HG02798 (cell line): Measurements from ENCODE around the gene ARG1.
"Not testable (repeated sequence)": the region's sequence is repeated elsewhere in the genome, so short reads cannot be mapped to it uniquely, and the experiment has no call there.

ENCODE experiments used
- ATAC-seq: cut with Tn5 transposase; IDR thresholded peaks from one replicate; pipeline ENCODE4 v1.9.1; 2021; ENCODE audit warnings: mild to moderate bottlenecking; ENCODE audit not compliant: unreplicated experiment, poor library complexity

ARG1 gene

DNA sequence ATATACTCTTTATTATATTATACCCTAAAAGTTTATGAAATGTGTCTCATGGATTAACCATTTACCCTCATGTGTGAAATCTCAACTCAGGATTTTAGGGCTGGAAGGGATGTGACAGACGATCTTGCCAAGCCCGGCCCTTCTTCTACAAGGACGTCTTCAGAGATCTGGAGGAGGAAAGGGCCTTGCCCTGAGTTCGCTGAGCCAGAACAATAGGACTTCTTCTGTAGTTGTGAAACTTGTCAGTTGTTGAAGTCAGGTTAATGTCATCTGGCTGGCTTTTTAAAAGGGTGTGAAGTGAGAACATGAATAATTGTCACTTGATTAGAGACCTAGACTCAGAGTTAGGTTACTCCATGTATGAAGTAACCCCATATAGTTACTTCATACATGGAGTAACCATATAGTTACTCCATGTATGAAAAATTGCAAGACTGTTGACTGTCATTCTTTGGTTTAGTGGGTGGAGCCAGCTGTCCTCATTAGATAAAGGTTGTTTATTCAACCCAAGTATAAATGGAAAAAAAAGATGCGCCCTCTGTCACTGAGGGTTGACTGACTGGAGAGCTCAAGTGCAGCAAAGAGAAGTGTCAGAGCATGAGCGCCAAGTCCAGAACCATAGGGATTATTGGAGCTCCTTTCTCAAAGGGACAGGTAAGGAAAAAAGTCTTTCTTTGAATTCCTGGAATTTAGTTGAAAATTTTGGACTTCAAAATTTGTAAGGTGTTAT lies at the start of gene ARG1:
Gene ARG1 (plus strand): TSS at position 541 of the 730 bp plus-strand sequence. CDS start 57 bp downstream, at position 598.
- no peak for ATAC-seq

DNA sequence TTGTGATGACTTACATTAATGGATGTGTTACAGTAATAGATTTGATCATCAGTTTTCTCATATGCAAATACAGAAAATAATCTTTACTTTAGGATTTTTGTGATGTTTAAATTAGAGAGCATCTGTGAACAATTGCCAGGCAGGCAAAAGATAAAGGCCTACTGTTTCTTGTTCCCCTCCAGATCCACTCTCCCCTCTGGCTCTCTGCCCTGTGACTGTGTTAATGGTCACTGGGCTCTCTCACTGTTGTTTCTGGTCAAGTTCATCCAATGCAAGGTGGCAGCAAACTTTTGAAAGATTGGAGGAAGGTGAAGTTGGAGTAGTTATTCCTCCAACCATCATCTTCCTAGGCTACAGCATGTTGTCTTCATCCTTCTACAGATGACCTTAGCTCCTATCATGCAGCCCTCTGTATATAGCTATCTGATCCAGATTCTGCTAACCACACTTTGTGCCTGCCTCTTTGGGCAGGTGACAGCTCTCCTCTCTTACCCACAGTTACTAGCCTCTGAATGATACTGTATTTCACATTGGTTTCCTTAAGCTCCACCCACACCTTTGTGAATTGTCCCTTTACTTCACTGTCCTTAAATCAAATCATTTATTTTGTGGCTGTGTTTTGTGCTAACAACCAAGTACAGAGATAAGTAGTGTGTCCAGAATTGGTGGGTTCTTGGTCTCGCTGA lies 48.9 kb upstream of the ARG1 start:
- ATAC-seq: no peak

- ATAC-seq: no peak
Observed at GRCh38 chr6:131524695-131525336, 48.2 kb upstream of the ARG1 start.

GRCh38 chr6:131530936-131531335 lies 42.1 kb upstream of the ARG1 start:
- not testable (repeated sequence) for ATAC-seq

DNA sequence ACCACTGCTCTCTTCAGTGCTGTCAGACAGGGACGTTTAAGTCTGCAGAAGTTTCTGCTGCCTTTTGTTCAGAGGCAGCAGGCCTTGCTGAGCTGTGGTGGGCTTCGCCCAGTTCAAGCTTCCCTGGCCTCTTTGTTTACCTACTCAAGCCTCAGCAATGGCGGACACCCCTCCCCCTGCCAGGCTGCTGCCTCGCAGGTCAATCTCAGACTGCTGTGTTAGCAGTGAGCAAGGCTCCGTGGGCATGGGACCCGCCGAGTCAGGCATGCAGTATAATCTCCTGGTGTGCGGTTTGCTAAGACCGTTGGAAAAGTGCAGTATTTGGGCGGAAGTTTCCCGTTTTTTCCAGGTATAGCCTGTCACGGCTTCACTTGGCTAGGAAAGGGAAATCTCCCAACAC lies 41.3 kb upstream of the ARG1 start:
- not testable (repeated sequence) for ATAC-seq

- ATAC-seq: peak; percentile 77
Observed at GRCh38 chr6:131532580-131533039, 40.4 kb upstream of the ARG1 start.

DNA sequence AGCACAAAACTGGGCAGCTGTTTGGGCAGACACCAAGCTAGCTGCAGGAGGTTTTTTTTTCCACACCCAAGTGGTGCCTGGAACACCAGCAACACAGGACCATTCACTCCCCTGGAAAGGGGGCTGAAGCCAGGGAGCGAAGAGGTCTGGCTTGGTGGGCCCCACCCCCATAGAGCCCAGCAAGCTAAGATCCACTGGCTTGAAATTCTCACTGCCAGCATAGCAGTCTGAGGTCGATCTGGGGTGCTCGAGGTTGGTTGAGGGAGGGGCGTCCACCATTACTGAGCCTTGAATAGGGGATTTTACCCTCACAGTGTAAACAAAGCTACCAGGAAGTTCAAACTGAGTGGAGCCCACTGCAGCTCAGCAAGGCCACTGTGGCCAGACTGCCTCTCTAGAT lies 34.4 kb upstream of the ARG1 start:
- not testable (repeated sequence) for ATAC-seq

DNA sequence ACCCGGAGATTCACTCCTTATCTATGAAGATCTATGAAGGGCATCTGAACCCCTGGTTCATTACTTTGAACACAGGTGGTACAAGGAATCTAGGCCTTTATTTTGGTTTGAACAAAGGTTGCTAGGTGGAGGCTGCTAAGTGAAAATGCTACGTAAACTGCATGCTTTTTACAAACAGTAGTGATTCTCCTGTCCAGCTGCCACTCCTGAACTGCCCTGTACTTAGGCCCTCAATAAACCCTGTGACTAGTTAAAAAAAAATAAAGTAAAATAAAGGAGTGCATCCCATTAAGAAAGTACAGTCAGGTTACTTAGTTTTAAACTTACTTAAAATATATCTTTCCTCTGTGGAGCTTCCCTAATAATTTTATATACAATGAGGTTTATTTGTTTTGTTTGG lies 27.7 kb upstream of the ARG1 start:
- no peak for ATAC-seq

DNA sequence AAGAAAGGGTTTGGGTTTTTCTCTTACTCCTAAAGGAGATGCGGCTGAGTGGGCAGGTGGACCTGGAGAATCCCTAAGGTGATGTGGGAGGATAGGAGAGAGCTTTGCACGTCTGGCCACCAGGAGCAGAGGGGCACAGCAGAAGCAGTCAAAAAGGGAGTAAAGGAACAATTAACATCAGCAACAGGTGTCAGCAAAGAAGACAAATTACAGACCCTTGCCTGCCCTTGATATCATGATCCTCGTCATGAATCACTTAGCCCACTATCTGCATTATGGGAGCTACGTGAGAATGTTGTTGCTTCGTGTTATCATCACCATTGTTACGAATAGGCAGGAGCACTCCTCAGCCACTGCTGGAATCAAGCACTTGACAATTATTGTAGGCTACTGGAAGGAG lies 25.5 kb upstream of the ARG1 start:
- ATAC-seq: no peak

- no peak for ATAC-seq
Observed at GRCh38 chr6:131548441-131548840, 24.6 kb upstream of the ARG1 start.

DNA sequence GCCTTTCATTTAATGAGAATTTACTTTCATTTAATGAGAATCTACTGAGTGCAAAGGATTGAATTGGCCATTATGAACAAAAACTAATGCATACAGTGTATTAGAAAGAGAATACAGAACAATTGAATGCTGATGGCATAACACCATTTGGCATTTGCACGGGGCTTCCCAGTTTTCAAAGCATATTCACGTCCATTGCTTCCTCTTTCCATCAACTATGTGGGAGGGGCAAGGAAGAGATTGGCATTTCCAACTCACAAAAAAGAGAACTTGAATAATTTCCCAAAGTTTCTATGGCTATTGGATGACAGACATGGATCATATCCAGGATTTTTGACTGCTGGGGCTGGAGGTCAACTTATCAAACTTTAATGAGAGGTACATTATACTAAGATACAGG lies 23.2 kb upstream of the ARG1 start:
- ATAC-seq: no peak

DNA sequence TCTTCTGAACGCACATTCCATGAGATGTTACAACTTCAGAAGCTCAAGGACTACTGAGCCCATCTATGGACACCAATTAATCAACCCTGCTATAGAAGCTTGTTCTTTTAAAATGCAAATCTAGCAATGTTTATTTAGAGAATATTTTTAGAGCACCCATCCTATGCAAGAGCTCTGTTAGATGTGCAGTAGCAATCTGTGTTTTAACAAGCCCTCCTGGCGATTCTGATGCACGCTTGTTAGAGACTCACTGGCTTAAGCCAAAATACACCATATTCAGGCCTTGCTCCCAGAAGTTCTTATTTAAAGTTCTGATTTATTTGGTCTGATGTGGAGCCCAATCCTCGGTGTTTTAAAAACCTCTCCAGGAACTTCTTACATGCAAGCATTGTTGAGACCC lies 21.1 kb upstream of the ARG1 start:
- no peak for ATAC-seq

DNA sequence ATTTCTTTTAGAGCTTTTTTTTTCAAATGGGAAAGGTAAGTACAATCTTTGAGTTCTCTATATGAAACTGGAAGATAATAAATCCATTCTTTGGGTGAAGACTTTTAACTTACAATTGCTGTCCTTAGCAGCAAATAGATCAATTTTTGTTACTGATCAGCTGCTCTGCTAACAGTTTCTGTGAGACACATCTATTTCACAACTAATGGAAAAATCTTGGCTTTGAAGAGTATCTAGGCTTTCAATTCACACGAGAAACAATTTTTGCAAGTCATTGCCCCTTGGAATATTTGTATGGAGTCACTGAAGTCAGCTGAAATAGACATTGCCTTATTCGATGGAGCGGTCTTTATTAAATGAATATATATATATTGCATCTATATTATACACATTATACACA lies 20.5 kb upstream of the ARG1 start:
- no peak for ATAC-seq

- ATAC-seq: no peak
Observed at GRCh38 chr6:131555992-131556391, 17.0 kb upstream of the ARG1 start.

DNA sequence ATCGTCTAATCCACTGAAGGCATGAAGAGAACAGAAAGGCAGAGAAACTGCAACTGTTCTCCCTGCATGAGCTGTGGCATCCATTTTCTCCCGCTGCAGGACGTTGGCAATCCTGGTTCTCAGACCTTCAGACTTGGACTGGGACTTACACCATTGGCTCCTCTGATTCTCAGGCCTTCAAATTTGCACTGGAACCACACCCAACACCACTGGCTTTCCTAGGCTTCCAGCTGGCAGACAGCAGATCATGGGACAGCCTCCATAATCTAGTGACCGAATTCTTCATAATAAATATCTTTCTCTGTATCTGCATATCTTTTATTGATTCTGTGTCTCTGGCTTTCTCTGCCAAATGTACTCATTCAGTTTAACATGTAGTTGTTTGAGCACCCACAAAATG lies 14.1 kb upstream of the ARG1 start:
- no peak for ATAC-seq

DNA sequence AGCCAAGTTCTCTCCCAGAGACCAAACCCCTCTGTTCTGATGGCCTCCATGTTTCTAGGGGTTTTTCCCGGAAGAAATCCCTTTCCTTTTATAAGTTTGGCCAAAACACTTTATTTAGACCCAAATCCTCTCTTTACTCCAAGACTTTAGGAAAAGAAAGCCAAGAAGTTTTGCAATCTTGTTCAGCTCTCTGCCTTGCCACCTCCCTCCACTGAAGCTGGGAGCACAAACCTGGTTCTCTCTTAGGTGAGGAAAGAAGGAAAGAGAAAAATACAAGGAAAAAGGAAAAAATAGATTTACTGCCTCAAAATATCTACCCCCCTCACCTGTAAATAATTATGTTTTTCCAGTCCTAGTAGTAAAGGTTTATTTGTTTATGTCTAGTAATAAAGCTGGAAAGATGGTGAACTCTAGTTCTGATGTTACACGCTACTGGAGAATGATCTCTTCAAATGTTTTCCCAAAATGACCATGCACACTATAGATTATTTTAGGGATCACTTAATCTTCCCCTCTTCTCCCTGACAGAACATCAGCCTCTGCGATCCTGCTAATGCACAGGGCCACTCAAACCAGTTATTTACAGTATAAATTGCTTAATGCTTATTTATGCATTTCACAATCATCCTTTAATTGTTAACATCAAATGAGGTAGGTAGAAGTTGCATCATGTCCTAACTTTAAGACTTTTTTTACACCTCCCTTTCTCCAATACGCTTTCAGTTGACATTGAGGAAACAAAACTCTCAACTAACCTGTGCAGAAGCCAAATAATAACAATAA lies 10.9 kb upstream of the ARG1 start:
- ATAC-seq: no peak

DNA sequence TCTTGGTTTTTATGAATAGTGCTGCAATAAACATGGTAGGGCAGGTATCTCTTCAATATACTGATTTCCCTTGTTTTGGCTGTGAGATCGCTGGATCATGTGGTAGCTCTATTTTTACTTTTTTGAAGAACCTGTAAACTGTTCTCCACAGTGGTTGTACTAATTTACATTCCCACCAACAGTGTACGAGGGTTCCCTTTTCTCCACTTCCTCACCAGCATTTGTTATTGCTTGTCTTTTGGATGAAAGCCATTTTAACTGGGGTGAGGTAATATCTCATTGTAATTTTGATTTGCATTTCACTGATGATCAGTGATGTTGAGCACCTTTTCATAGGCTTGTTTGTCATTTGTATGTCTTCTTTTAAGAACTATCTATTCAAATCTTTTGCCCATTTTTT lies 8.0 kb upstream of the ARG1 start:
- no peak for ATAC-seq

GRCh38 chr6:131568726-131569125 lies 4.3 kb upstream of the ARG1 start:
- ATAC-seq: no peak

DNA sequence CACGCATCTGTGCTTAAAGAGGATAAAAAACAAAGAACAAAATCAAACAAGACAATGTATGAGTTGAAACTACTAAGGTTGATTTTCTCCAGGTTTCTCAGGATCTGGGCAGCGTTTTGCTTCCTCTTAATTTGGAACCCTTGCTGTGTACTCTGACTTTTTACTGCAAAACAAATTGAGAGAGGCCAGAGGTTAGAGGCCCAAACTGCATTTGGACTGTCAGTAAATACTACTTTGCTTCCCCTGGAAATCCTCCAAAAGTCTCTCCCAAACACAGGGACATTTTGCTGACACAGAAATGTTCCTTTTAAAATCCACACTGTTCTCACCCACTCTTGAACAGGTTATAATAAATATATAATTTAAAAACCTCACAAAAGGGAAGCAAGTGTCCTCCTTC lies 1.1 kb downstream of the ARG1 start:
- ATAC-seq: no peak

DNA sequence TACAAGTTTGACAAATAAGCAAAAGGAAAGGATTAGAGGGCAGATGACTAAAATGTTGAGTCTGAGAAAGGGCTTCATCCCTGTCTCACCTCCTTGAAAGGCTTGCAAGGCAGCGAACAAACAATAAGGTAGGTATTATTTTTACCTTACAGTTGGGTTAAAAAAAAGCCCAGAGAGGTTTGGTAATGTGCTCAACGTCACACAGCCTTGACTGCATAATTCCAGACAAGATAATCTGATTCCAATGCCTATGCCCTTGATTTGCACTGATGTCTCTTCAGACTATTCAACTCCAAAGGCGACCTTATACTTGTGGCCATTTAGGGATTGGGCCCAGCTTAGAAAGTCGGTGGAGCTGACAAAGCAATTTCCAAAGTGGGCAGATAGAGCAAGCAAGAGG lies 1.7 kb downstream of the ARG1 start:
- no peak for ATAC-seq
